HL-60 (cell line): ENCODE measurements around the gene GSTM3.

Source experiments
- DNase-seq, 2 experiments: peaks; one replicate each; pipeline ENCODE4 v3.0.0-alpha.2; 2010 to 2020; ENCODE audit warnings: low read depth in 1 of 2, low spot score in 1 of 2
- H3K27ac ChIP-seq: fragments of 250-450 bp; sonication (Bioruptor Pico); replicated peaks from 2 replicates; pipeline ENCODE4 v1.5.1; 2020; ENCODE audit warnings: mild to moderate bottlenecking, moderate library complexity
- H3K27me3 ChIP-seq: fragments of 250-450 bp; sonication (Bioruptor Pico); 2 replicates; pipeline ENCODE4 v1.5.1; 2021; ENCODE audit warnings: mild to moderate bottlenecking, moderate library complexity; ENCODE audit not compliant: insufficient read depth, poor library complexity, severe bottlenecking
- H3K4me3 ChIP-seq: replicated peaks from 2 replicates; pipeline ENCODE4 v1.5.1; 2011; ENCODE audit warnings: mild to moderate bottlenecking, control low read depth, low read length; ENCODE audit not compliant: insufficient read depth
- GABPA ChIP-seq: IDR thresholded peaks from 2 replicates; pipeline ENCODE4 v1.6.1; 2012; ENCODE audit warnings: low read depth
- POLR2AphosphoS5 ChIP-seq: IDR thresholded peaks from 2 replicates; pipeline ENCODE4 v1.6.1; 2012; ENCODE audit warnings: low read depth
- SPI1 ChIP-seq: IDR thresholded peaks from 2 replicates; pipeline ENCODE4 v1.6.1; 2012; ENCODE audit warnings: low read depth, mild to moderate bottlenecking, borderline replicate concordance
- TF ChIP-seq, protein P1 (sequence below): IDR thresholded peaks from one replicate; pipeline ENCODE4 v1.5.1; 2011; ENCODE audit warnings: low read length, control low read depth, inconsistent platforms; ENCODE audit not compliant: insufficient read depth
- TF ChIP-seq, protein P2 (sequence below): IDR thresholded peaks from 2 replicates; pipeline ENCODE4 v1.6.1; 2012; ENCODE audit warnings: low read depth; ENCODE audit not compliant: insufficient replicate concordance

The GSTM3 gene

DNA sequence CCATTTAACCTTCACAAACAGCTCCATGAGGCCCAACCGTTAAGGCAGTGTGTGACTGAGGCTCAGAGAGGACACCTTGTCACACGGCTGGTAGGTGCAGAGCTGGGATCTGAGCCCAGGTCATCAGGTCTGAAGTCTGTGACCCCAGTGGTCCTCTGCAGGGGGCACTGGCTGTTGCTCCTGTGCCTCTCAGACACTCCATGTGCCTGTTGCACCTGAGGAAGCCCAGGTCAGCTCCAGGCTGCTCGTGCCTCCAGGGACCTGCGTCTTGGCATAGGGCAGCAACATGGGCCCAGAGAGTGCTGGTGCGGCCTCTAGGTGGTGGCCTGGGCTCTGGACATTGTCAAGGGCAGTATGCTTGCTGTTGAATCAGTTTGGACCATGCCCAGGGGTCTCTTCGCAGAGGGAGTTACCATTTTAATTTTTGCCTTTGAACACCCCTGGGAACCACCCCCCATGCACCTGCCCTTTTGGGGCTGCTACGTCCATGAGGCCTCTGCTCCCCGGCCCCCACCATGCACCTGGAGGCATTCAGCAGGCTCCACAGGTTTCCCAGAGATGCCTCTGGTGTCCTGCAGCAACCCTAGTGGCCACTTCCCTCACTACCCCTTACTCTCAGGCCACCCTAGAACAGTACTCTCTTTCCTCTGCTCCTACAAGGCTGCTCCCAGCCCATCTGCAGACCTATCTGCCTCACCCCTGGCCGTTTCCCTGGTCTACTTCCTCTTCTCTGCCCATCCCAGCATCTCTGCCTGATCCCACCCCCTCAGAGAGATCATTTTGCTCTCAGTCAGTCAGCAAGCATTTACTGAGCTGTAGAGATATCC is 48.1 kb upstream of the GSTM3 start:
- Histone ChIP-seq H3K27me3 (no peaks in the 10 kb centered on the region), H3K4me3 (no peak overlapping the region), H3K27ac (peak overlapping the region; percentile 89)
- no peak for TF ChIP-seq GABPA
- peak; percentile 43; the same call in 1 of the 2 replicates for TF ChIP-seq SPI1
- DNase-seq = peak; percentile 84 to 87

DNA sequence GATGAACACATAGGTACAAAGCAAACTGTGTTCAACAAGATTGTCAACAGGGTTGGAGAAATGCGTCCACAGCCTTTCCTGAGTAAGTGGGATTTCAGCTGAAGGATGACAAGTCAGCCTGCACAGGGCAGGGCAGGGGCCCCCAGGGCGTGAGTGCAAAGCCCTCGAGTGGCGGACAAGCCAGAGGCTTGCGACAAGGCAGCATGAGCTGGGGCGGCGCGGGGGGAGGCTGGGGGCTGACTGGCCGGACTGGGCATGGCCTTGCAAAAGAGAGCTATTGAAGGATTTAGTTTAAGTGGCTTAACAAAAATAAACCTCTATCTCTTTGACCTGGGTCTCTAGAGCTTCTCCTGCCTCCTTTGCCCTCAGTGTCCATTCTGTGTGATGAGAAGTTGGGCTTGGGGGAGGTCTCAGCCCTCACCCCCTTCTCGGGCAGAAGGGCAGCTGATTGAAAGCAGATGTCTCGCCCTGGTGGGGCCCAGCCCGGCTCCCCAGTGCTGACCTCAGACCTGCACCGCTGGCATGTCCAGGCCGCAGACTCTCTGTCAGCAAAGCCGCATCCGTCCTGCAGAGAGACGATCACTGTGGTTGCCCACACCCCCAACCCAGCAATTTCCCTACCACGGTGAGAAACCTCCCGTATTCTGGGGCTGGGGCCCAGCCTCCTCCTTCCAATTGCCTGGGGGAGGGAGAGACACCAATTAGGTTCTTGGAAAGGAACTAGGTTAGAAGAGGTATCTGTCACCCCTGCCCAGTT is 47.2 kb upstream of the GSTM3 start:
- Histone ChIP-seq H3K27me3 (no peaks in the 10 kb centered on the region), H3K4me3 (no peak overlapping the region), H3K27ac (peak overlapping the region; percentile 89)
- DNase-seq = no peak
- TF ChIP-seq SPI1 = no peak
- no peak for TF ChIP-seq POLR2AphosphoS5
- TF ChIP-seq, protein P1, sequence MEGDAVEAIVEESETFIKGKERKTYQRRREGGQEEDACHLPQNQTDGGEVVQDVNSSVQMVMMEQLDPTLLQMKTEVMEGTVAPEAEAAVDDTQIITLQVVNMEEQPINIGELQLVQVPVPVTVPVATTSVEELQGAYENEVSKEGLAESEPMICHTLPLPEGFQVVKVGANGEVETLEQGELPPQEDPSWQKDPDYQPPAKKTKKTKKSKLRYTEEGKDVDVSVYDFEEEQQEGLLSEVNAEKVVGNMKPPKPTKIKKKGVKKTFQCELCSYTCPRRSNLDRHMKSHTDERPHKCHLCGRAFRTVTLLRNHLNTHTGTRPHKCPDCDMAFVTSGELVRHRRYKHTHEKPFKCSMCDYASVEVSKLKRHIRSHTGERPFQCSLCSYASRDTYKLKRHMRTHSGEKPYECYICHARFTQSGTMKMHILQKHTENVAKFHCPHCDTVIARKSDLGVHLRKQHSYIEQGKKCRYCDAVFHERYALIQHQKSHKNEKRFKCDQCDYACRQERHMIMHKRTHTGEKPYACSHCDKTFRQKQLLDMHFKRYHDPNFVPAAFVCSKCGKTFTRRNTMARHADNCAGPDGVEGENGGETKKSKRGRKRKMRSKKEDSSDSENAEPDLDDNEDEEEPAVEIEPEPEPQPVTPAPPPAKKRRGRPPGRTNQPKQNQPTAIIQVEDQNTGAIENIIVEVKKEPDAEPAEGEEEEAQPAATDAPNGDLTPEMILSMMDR = no peak
- TF ChIP-seq, protein P2, sequence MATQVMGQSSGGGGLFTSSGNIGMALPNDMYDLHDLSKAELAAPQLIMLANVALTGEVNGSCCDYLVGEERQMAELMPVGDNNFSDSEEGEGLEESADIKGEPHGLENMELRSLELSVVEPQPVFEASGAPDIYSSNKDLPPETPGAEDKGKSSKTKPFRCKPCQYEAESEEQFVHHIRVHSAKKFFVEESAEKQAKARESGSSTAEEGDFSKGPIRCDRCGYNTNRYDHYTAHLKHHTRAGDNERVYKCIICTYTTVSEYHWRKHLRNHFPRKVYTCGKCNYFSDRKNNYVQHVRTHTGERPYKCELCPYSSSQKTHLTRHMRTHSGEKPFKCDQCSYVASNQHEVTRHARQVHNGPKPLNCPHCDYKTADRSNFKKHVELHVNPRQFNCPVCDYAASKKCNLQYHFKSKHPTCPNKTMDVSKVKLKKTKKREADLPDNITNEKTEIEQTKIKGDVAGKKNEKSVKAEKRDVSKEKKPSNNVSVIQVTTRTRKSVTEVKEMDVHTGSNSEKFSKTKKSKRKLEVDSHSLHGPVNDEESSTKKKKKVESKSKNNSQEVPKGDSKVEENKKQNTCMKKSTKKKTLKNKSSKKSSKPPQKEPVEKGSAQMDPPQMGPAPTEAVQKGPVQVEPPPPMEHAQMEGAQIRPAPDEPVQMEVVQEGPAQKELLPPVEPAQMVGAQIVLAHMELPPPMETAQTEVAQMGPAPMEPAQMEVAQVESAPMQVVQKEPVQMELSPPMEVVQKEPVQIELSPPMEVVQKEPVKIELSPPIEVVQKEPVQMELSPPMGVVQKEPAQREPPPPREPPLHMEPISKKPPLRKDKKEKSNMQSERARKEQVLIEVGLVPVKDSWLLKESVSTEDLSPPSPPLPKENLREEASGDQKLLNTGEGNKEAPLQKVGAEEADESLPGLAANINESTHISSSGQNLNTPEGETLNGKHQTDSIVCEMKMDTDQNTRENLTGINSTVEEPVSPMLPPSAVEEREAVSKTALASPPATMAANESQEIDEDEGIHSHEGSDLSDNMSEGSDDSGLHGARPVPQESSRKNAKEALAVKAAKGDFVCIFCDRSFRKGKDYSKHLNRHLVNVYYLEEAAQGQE = no peak
- TF ChIP-seq GABPA = no peak

DNA sequence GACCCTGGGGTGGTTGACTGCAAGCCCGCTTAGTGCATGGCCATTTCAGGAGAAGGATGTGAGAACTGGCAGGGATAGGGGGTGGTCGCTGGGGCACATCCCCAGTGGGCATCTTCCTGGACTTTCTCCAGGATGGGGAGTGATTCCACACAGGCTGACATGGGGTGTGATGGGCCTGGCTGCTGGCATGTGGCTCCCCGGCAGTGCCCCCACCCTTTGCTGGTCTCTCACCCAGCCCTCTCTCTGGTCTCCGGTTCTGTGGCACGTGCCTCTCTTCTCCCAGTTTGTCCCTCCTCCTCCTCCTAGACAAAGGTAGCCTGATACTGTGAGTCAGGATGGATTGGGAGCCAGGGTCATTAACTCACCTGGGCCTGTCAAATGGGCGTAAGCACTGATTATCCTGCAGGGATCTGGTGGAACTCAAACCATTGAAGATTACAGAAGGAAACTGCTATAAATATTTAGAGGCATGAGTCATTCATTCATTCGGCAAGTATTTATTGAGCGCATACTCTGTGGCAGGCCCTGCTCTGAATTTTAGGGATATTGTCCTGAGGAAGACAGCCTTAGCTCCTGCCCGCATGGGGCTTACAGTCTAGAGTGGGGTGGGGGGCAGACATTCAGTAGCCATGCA is 46.5 kb upstream of the GSTM3 start:
- Histone ChIP-seq H3K27me3 (no peaks in the 10 kb centered on the region), H3K4me3 (no peak overlapping the region), H3K27ac (no peak overlapping the region)
- DNase-seq = no peak
- TF ChIP-seq, protein P1 = no peak
- TF ChIP-seq POLR2AphosphoS5 (no peak), GABPA (no peak), SPI1 (no peak)
- TF ChIP-seq, protein P2 = no peak

DNA sequence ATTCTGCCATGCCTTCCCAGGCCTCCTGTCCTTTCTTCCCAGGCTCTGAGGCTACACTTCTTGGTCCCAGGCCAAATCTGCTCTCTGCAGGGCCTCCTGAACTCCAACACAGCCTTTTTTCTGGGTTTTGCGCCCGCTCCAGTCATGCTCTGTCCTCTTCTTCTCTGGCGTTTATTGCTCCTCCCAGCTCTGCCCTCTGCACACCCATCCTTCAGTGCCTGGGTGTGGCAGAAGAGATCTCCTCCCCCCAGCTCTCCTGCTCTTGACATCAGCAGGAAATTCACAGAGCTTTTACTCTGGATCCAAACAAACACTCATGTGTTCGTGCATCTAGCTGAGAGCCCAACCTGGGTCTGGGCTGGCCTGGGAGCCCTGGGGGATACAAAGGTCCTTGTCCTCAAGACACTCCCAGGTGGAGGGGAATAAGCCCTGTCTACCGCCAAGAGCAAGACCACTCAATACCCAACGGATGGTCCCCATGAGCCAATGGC is 45.7 kb upstream of the GSTM3 start:
- no peak overlapping the region for H3K27ac ChIP-seq
- TF ChIP-seq, protein P1 = no peak
- TF ChIP-seq GABPA = no peak
- no peak for TF ChIP-seq SPI1
- no peak for TF ChIP-seq POLR2AphosphoS5
- TF ChIP-seq, protein P2 = no peak
- no peak overlapping the region for H3K4me3 ChIP-seq
- no peaks in the 10 kb centered on the region for H3K27me3 ChIP-seq
- DNase-seq = no peak
